Embryonic facial prominence (tissue), 1 donor: ENCODE measurements around the gene SNW1.
A peak's percentile ranks its signal among the peaks of the same experiment; 100 is the strongest.
"Not testable (repeated sequence)": the region's sequence is repeated elsewhere in the genome, so short reads cannot be mapped to it uniquely, and the experiment has no call there.

Experiments used
- DNase-seq: peaks from one replicate; pipeline ENCODE4 v3.0.0-alpha.2; 2016; ENCODE audit errors: extremely low spot score

Gene SNW1

GRCh38 chr14:77752266-77752665, 8.7 kb downstream of the SNW1 start:
- no peak for DNase-seq

GRCh38 chr14:77747425-77747824, 13.5 kb downstream of the SNW1 start:
- not testable (repeated sequence) for DNase-seq

- DNase-seq, result no peak
These were observed 14.8 kb downstream of the SNW1 start for GRCh38 chr14:77746064-77746702.

- no peak for DNase-seq
These were observed 19.5 kb downstream of the SNW1 start for GRCh38 chr14:77741438-77741837.

- DNase-seq, result no peak
These were observed 22.3 kb downstream of the SNW1 start for GRCh38 chr14:77738559-77739250.

GRCh38 chr14:77730976-77731497, 29.9 kb downstream of the SNW1 start:
- DNase-seq, result no peak

GRCh38 chr14:77722301-77722700, 38.7 kb downstream of the SNW1 start:
- no peak for DNase-seq

GRCh38 chr14:77721437-77721836, 39.5 kb downstream of the SNW1 start:
- no peak for DNase-seq

- DNase-seq, result no peak
These were observed 43.2 kb downstream of the SNW1 start for GRCh38 chr14:77717608-77718305.

GRCh38 chr14:77714926-77715325, 46.0 kb downstream of the SNW1 start:
- DNase-seq, result no peak

- DNase-seq, result no peak
These were observed 50.6 kb downstream of the SNW1 start for GRCh38 chr14:77710364-77710763.

- DNase-seq, result no peak
These were observed 51.5 kb downstream of the SNW1 start for GRCh38 chr14:77709412-77709811.

- no peak for DNase-seq
These were observed 52.2 kb downstream of the SNW1 start for GRCh38 chr14:77708749-77709148.

- DNase-seq, result peak; percentile 77
These were observed 53.1 kb downstream of the SNW1 start, which contains the start of the genes ALKBH1 and SLIRP for GRCh38 chr14:77707724-77708408. TSS of gene ALKBH1 (minus strand) at chr14:77708023. CDS start at chr14:77708004, 19 bp downstream. TSS of gene SLIRP (plus strand) at chr14:77708103. CDS start at chr14:77708112, 9 bp downstream.

GRCh38 chr14:77707355-77707723, 53.6 kb downstream of the SNW1 start:
- DNase-seq, result no peak

- DNase-seq, result no peak
These were observed 69.7 kb downstream of the SNW1 start for GRCh38 chr14:77691259-77691658.

- DNase-seq, result no peak
These were observed 78.8 kb downstream of the SNW1 start for GRCh38 chr14:77682158-77682553.

GRCh38 chr14:77681196-77682157, 79.5 kb downstream of the SNW1 start:
- DNase-seq, result no peak

GRCh38 chr14:77674931-77675330, 86.0 kb downstream of the SNW1 start:
- DNase-seq, result no peak

- DNase-seq, result no peak
These were observed 87.8 kb downstream of the SNW1 start for GRCh38 chr14:77673193-77673592.
